Activated CD4-positive, alpha-beta T cell treated with anti-CD3 and anti-CD28 coated beads, Interleukin-2, Interleukin-6, amounts not matched to agents 100 ng/mL and 50 ng/mL, durations not matched to agents 16 hours and 8 hours (primary cell): ENCODE measurements around the gene HSD11B2.

Source experiments
- DNase-seq: peaks from one replicate; pipeline ENCODE4 v3.0.0-alpha.2; 2020

The HSD11B2 gene

DNA sequence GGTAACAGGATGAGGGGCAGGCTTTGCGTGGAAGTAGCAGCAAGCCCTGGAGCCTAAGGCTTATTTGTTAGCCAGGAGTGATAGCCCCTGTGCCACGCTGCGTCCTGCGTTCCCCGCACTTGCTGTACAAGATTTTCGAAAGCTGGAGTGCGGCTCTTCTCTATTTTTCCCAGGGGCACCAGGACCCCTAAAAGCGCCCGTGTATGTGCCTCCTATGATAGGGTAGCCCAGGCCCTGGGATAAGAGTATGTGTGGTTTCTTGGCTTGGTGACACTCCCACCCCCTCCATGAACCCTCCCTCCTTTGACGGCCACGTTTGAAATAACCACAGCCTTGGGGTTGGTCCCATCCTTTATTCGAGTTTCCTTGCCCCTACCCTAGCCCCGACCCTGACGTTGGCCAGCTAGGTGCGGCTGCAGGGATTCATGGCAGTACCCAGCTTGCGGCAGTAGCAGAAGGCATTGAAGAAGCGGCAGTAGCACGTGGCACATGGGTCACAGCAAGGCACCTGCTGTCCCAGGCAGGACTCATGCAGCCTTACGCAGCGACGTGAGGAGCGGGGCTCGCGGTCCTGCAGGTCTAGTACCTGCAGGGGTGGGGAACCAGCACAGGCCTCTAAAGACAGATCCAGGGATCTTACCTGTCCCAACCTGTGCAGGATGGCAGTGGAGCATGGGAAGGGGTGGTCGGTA is 51.5 kb downstream of the HSD11B2 start:
- no peak for DNase-seq

DNA sequence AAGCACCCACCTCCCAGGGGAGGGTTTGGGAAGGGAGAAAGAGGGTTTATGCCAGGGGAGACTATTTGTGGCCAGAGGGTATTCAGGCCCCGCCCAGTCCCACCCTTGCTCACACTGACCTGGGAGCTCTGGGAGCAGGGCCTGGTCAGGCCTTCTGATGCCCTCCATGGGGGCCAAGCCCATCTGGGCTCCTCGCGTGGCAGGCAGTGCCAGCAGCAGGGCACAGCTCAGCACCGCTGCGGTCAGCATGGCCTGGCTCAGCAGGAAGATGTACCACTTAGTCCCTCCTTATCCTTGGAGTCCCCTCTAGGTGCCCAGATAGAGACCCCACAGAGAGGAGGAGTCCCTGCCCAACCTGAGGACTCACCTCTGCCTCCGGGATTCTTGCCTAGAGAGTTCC is 52.2 kb downstream of the HSD11B2 start, which contains the start of gene AGRP:
TSS of gene AGRP (minus strand) at position 398 of the 400 bp plus-strand sequence. CDS start at position 249, 149 bp downstream.
- no peak for DNase-seq

DNA sequence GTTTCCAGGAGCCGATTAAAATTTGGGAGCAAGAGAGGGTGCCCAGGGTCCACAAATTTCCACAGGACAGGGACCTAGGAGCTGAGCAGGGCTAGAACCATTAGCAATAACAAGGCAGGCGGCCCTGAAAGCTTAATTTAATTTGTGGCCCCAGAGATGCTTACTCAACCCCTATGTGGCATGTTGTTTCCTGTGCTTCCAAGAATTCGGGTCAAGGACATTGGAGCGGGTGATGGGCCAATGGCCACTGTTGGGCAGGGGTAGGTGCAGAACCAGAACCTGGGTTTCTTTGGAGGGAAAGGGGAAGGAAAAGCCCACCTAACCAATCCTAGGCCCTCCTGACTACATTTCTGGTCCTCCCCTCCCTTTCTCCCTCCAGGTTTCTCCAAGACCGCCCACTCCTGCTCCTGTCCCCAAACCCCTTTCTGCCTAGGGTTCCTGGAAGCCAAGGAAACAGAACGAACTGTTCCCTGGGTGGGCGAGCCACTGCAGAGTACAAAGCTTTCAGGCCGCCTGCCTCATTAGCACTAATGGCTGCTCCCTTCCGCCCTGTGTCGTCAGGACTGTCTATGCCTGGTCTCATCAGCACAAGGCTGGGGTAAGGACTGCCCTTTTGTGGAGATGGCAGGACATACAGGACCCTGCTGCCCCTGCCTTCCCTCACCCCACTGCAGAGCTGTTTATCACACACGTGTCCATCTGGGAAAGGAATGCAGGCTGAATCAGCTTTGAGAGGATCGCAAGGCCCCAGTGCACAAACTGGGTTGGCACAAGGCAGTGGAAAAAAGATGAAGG is 53.0 kb downstream of the HSD11B2 start:
- DNase-seq, result no peak

DNA sequence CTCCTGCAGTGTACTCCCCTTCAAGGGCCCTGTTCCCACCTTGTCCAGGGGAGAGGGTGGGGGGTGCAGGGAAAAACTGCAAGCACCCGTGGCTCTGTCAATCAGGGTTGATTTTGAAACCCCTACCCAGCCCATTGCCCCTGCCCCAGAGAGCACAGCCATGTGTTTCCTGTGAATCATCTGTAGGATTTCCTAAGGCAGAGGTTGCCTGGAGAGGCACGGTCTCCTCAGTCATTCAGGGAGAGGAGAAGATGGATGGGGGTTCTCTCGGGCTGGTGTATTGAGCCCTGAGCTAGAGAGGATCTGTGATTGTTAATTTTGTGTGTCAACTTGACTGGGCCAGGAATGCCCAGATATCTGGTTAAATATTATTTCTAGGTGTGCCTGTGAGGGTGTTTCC is 55.9 kb downstream of the HSD11B2 start:
- no peak for DNase-seq
